Activated CD4-positive, alpha-beta T cell treated with anti-CD3 and anti-CD28 coated beads, Interleukin-2, amount 50 U/mL, for 48 hours (primary cell): ENCODE results near the gene USP34.
A peak's percentile ranks its signal among the peaks of the same experiment; 100 is the strongest.
"Not testable (repeated sequence)": the region's sequence is repeated elsewhere in the genome, so short reads cannot be mapped to it uniquely, and the experiment has no call there.

Experiments
- DNase-seq, 2 experiments: peaks; one replicate each; pipeline ENCODE4 v3.0.0-alpha.2; 2020

The USP34 gene

GRCh38 chr2:61178603-61179545 lies 292.0 kb downstream of the USP34 start:
- DNase-seq, result peak; percentile 26 to 39

GRCh38 chr2:61177727-61178549 lies 292.9 kb downstream of the USP34 start:
- peak; percentile 40 to 52 for DNase-seq

- DNase-seq, result peak; percentile 94
These were observed 293.8 kb downstream of the USP34 start for GRCh38 chr2:61176755-61177726.

GRCh38 chr2:61175036-61175435 lies 295.9 kb downstream of the USP34 start:
- no peak for DNase-seq

- no peak for DNase-seq
These were observed 297.8 kb downstream of the USP34 start for GRCh38 chr2:61173116-61173515.

- DNase-seq, result no peak
These were observed 298.2 kb downstream of the USP34 start for GRCh38 chr2:61172671-61173070.

GRCh38 chr2:61167579-61167978 lies 303.3 kb downstream of the USP34 start:
- DNase-seq, result no peak

- no peak for DNase-seq
These were observed 304.9 kb downstream of the USP34 start for GRCh38 chr2:61165946-61166345.

- DNase-seq, result not testable (repeated sequence)
These were observed 305.8 kb downstream of the USP34 start for GRCh38 chr2:61165082-61165481.

GRCh38 chr2:61162721-61163120 lies 308.2 kb downstream of the USP34 start:
- no peak for DNase-seq

GRCh38 chr2:61161888-61162287 lies 309.0 kb downstream of the USP34 start, which contains the start of gene C2orf74:
Gene C2orf74, plus strand, starts transcription at chr2:61162188. Its CDS starts 327 bp downstream, at chr2:61162515.
- DNase-seq, result no peak

GRCh38 chr2:61158356-61158955 lies 312.4 kb downstream of the USP34 start:
- DNase-seq, result no peak

- no peak for DNase-seq
These were observed 313.4 kb downstream of the USP34 start for GRCh38 chr2:61157371-61158003.

GRCh38 chr2:61151436-61151835 lies 319.5 kb downstream of the USP34 start:
- DNase-seq, result no peak

GRCh38 chr2:61149074-61149473 lies 321.8 kb downstream of the USP34 start:
- DNase-seq, result no peak

- DNase-seq, result not testable (repeated sequence)
These were observed 322.8 kb downstream of the USP34 start for GRCh38 chr2:61148091-61148490.

GRCh38 chr2:61145990-61146389 lies 324.9 kb downstream of the USP34 start:
- no peak for DNase-seq

GRCh38 chr2:61144697-61145268 lies 326.1 kb downstream of the USP34 start:
- peak; percentile 94 to 97 for DNase-seq

GRCh38 chr2:61141151-61141550 lies 329.7 kb downstream of the USP34 start:
- no peak for DNase-seq

GRCh38 chr2:61138859-61139258 lies 332.0 kb downstream of the USP34 start:
- no peak for DNase-seq
